Activated T-cell treated with anti-CD3 and anti-CD28 coated beads for 1 hour (primary cell): ENCODE results near the gene RPS6KA1.
"Not testable (repeated sequence)": the region's sequence is repeated elsewhere in the genome, so short reads cannot be mapped to it uniquely, and the experiment has no call there.

Experiments
- DNase-seq: peaks from one replicate; pipeline ENCODE4 v3.0.0-alpha.2; 2020; ENCODE audit warnings: low read depth

The RPS6KA1 gene

GRCh38 chr1:26555550-26555981, 26.0 kb downstream of the RPS6KA1 start:
- DNase-seq, result no peak

- DNase-seq, result no peak
Measured at GRCh38 chr1:26556111-26556510, 26.6 kb downstream of the RPS6KA1 start.

GRCh38 chr1:26557008-26557407, 27.4 kb downstream of the RPS6KA1 start:
- DNase-seq, result no peak

GRCh38 chr1:26558685-26559048, 29.1 kb downstream of the RPS6KA1 start:
- no peak for DNase-seq

GRCh38 chr1:26560403-26560780, 30.8 kb downstream of the RPS6KA1 start:
- DNase-seq, result no peak

- no peak for DNase-seq
Measured at GRCh38 chr1:26570287-26570686, 40.7 kb downstream of the RPS6KA1 start.

GRCh38 chr1:26571381-26571780, 41.8 kb downstream of the RPS6KA1 start:
- DNase-seq, result no peak

- no peak for DNase-seq
Measured at GRCh38 chr1:26574018-26574417, 44.5 kb downstream of the RPS6KA1 start.

GRCh38 chr1:26574719-26575251, 45.2 kb downstream of the RPS6KA1 start:
- no peak for DNase-seq

- DNase-seq, result no peak
Measured at GRCh38 chr1:26575348-26575747, 45.8 kb downstream of the RPS6KA1 start.

GRCh38 chr1:26578167-26578566, 48.6 kb downstream of the RPS6KA1 start:
- DNase-seq, result no peak

GRCh38 chr1:26579681-26580111, 50.1 kb downstream of the RPS6KA1 start:
- DNase-seq, result no peak

- no peak for DNase-seq
Measured at GRCh38 chr1:26580116-26580515, 50.6 kb downstream of the RPS6KA1 start.

- no peak for DNase-seq
Measured at GRCh38 chr1:26581287-26581651, 51.7 kb downstream of the RPS6KA1 start.

- DNase-seq, result no peak
Measured at GRCh38 chr1:26582053-26582835, 52.7 kb downstream of the RPS6KA1 start.

- DNase-seq, result no peak
Measured at GRCh38 chr1:26582836-26583460, 53.4 kb downstream of the RPS6KA1 start.

GRCh38 chr1:26583646-26584485, 54.3 kb downstream of the RPS6KA1 start:
- DNase-seq, result no peak

GRCh38 chr1:26584588-26584987, 55.0 kb downstream of the RPS6KA1 start:
- DNase-seq, result not testable (repeated sequence)

GRCh38 chr1:26585471-26585870, 55.9 kb downstream of the RPS6KA1 start:
- no peak for DNase-seq

GRCh38 chr1:26593385-26593784, 63.8 kb downstream of the RPS6KA1 start:
- no peak for DNase-seq

- DNase-seq, result not testable (repeated sequence)
Measured at GRCh38 chr1:26594593-26594992, 65.0 kb downstream of the RPS6KA1 start.

GRCh38 chr1:26597629-26598039, 68.1 kb downstream of the RPS6KA1 start:
- DNase-seq, result no peak

- no peak for DNase-seq
Measured at GRCh38 chr1:26598890-26599289, 69.3 kb downstream of the RPS6KA1 start.
